GM10847 (cell line): ENCODE results near the gene RBM47.

Experiments
- POLR2A ChIP-seq: IDR thresholded peaks from 2 replicates; pipeline ENCODE4 v1.6.1; 2011; ENCODE audit not compliant: insufficient read length; ENCODE audit errors: extremely low read depth

Gene RBM47

GRCh38 chr4:40380647-40381046 lies 249.0 kb downstream of the RBM47 start:
- no peak for TF ChIP-seq POLR2A

- no peak for TF ChIP-seq POLR2A
These were observed 250.4 kb downstream of the RBM47 start for GRCh38 chr4:40379248-40379647.

GRCh38 chr4:40378619-40379018 lies 251.0 kb downstream of the RBM47 start:
- TF ChIP-seq POLR2A, result no peak

- TF ChIP-seq POLR2A, result no peak
These were observed 251.9 kb downstream of the RBM47 start for GRCh38 chr4:40377512-40378365.

GRCh38 chr4:40375620-40376019 lies 254.0 kb downstream of the RBM47 start:
- TF ChIP-seq POLR2A, result no peak

GRCh38 chr4:40375095-40375494 lies 254.6 kb downstream of the RBM47 start:
- TF ChIP-seq POLR2A, result no peak

GRCh38 chr4:40373636-40374035 lies 256.0 kb downstream of the RBM47 start:
- TF ChIP-seq POLR2A, result no peak
